Stimulated activated CD4-positive, alpha-beta T cell treated with anti-CD3 and anti-CD28 coated beads, Interleukin-2, amount 100 ng/mL, for 48 hours (primary cell): ENCODE results near the gene ZNF154.
"Not testable (repeated sequence)": the region's sequence is repeated elsewhere in the genome, so short reads cannot be mapped to it uniquely, and the experiment has no call there.

Experiments used
- DNase-seq, 2 donors: peaks; one replicate each; pipeline ENCODE4 v3.0.0-alpha.2; 2020

Gene ZNF154

DNA sequence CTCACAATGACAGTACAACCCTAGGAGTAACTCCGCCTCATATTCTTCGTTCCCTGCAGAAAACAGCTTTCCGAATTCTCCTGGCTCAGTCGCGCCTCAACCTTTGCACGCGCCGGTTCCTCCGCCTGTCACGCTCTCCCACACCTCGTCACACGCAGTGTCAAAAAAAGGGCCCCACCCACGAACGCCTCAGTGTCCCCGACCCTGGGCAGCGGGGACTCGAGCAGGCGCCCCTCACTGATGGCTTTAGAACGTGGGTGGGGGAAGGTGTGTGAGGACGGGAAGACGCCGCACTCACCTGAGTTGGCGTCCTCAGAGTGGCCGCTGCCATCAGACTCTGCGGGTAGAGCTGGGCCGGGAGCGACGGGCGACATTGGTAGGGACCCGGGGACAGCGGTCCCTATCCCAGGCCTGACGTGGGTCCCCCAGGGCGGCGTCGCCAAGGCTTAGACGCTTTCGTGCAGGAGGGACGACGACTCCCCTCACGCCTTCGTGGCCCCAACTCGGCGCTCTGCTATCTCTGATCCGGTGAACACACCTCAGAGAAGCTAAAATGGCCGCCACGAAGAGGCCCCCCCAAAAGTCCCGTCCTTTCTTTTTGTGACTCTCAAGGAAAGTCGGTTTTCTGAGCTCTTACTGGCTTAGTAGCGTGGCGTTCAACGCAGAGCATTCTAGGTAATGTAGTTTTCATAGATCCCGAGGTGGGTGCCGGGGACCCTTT is at the start of gene ZNF154:
Gene ZNF154, minus strand, starts transcription at position 564 of the 721 bp plus-strand sequence. Its CDS starts 233 bp downstream, at position 331.
- no peak for DNase-seq

DNA sequence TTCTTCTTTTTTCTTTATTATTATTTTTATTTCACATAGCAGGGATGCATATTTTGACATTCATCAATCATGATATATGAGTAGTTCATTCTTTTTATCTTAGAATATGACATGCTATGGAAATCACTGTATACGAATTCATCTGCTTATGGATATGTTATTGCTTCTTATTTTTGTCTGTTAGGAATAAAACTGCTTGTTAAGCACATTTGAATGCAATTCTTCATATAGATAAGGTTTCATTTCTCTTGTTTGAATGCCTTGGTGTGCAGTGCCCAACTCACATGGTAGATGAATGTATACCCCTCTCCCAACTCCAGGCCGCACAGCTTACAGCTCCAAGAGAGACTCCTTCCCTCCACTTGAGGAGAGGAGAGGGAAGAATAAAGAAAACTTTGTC is 48.9 kb upstream of the ZNF154 start:
- no peak for DNase-seq

DNA sequence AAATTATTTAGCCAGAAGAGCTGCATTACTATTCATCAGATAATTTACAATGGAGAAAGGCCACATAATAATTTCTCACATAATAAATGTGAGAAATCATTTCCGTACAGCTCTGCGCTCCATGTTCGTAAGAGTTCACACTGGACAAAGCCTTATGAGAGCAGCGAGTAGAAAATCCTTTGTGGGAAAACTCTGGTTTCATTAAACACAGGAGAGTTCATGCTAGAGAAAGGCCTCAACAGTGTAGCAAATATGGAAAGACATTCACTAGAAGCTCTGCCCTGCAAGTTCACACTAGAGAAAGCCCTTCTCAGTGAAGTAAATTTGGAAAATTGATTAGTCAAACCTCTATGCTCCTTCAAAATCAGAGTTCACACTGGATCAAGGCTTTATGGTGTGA is 46.0 kb upstream of the ZNF154 start:
- DNase-seq = no peak

DNA sequence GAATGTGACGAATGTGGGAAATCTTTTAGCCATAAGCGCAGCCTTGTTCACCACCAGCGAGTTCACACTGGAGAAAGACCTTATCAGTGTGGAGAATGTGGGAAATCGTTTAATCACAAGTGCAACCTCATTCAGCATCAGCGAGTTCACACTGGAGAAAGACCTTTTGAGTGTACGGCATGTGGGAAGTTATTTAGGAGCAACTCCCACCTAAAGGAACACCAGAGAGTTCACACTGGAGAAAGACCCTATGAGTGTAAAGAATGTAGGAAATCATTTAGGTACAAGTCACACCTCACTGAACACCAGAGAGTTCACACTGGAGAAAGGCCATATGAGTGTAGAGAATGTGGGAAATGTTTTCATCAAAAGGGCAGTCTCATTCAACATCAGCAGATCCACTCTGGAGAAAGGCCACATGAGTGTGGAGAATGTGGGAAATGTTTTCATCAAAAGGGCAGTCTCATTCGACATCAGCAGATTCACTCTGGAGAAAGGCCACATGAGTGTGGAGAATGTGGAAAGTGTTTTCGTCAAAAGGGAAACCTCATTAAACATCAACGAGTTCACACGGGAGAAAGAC is 45.2 kb upstream of the ZNF154 start:
- no peak for DNase-seq

DNA sequence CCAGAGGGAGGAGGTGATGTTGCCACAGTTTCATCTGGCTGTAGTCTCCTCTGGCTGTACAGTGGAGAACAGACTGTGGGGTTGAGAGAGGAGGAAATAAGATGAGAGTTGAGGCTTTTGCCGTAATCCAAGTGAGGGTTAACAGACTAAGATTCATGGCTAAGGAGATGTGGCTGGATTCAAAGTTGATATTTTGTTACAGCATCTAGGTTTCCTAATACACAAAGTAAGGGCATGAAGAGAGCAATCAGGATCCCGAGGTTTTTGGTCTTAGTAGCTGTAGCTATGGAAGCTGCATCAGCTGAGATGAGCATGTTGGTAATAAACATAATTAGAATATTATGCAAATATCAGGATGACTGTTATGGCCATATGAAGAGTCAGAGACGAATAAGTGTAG is 39.0 kb upstream of the ZNF154 start:
- no peak for DNase-seq

DNA sequence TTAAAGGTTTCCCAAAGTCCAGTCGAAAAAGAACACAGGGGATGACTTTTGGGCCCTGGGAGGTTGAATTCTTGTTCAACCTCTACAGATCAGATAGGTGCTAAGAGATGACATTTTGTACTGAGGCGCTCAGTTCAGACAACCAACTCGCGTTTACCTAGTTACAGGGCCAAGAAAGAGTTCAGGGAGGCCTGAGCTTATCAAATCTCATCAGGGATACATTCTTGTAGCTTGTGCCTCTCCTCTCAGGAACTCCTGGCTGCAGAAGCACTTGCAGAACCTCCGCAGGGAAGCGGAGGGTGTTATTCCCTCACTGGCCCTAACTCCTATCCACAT is 38.4 kb upstream of the ZNF154 start:
- DNase-seq = no peak

DNA sequence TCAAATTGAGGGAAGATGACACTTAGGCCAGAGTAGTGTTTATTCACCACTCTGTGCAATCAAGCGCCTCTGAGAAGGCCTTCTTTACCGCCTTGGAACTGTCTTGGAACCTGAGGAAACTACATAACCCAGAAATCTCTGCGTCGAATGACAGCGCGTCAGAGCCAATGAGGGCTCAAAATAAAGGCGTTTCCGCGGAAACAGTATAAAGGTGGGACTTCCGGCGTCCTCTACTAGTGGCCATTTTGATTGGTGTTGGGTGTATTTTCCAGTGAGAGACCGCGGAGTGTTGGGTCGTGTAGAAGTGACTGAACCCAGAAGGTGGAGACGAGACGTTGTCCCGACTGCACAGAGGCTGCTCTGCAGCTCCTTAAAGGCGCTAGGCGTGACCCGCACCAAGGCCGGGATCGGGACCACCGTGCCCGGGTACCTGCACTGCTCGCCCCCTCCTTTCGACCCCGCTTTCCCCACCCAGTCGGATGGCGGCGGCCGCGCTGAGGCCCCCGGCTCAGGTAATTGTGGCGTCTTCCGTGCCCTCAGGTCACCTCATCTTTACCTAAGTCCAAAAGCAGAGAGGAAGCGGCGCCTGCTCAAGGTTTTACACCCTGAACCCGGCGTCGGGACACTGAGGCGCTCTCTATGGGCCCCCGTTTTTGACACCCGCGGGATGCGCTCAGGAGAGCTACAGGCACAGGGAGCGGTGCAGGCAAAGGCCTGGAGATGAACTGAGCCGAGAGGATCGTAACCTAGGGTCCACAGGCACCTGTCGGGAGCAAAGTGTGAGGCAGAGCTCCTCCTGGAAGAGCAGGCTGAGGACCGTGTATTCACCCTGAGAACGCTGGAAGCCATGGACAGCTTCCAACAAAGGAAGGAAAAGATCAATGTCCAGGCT is 37.8 kb upstream of the ZNF154 start, which contains the start of gene ZNF776:
Gene ZNF776, plus strand, starts transcription at position 236 of the 892 bp plus-strand sequence. Its CDS starts 244 bp downstream, at position 480.
- peak; percentile 65 to 73 for DNase-seq

DNA sequence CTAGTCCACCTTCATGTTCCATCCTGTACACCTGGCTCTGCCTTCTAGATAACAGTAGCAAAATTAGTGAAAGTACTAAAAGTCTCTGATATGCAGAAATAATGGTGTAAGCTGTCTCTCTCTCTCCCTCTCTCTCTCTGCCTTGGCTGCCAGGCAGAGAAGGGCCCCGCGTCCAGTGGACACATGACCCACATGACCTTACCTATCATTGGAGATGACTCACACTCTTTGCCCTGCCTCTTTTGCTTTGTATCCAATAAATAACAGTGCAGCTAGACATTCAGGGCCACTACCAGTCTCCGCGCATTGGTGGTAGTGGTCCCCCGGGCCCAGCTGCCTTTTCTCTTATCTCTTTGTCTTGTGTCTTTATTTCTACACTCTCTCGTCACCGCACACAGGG is 29.8 kb upstream of the ZNF154 start:
- DNase-seq = not testable (repeated sequence)

DNA sequence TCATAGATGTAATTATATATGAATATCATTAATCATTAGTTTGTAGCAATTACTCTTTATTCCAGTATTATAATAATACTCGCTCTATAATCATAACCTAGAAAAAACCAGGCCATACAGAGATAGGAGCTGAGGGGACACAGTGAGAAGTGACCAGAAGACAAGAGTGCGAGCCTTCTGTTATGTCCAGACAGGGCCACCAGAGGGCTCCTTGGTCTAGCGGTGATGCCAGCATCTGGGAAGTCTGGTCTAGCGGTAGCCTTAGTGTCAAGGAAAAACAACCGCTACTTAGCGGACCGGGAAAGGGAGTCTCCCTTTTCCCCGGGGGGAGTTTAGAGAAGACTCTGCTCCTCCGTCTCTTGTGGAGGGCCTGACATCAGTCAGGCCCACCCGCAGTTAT is 29.3 kb upstream of the ZNF154 start:
- DNase-seq = peak in 1 of 2 donors; percentile 26

DNA sequence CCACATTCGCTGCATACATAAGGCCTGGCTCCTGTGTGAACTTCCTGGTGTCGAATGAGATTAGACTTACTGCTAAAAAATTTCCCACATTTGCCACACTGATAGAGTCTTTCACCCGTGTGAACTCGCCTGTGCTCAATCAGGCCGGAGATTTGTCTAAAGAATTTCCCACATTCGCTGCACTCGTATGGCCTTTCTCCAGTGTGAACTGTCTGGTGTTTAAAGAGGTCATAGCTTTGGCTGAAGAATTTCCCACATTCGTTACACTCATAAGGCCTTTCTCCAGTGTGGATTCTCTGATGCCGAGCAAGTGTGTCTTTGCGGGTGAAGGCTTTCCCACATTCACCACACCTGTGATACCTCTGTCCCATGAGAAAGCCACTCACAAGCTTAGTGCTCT is 11.9 kb upstream of the ZNF154 start:
- DNase-seq = no peak

DNA sequence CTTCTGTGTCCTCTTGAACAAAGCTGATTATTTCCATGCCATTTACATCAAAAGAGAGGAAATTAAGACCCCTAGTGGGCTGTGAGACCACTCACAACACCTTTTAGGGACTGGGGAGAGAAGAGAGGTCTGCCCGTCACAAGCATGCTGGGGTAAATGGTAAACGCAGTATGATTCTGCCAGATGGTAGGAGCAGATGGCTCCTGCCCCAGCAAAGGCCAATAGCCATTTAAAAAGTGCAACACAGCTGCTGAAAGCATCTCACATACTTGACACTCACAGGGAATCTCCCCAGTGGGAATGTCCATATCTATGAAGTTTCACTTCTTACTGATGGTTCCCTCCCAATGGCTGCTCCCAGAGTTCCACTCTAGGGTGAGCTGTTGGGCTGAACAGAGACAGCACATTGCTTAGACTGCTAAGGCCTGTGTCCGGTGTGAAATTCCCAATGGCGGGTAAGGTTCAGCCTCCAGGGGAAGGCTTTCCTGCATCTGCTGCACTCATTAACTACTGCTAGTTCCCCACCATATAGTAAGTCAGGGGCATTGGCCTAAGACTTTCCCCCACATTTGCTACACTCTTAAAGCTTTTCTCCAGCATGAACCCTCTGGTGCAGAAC is 11.0 kb upstream of the ZNF154 start:
- no peak for DNase-seq

DNA sequence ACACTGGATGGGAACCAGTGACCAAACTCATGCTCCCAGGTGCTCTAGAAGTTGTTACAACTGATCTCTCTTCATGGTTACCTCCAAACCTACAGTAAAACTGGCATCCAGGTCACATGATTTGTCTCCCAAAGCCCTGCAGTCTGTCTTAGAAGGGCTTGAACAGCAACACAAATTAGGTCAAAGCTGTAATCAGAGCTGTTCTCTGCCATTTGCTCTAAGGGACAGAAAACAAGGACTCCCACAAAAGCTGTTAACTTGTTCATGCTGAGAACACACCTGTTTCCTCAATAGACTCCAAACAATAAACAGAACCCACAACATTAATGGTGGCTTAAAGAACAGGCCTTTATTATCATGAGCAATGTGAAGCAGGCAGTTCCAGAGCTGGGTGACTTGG is 10.4 kb upstream of the ZNF154 start:
- DNase-seq = no peak

DNA sequence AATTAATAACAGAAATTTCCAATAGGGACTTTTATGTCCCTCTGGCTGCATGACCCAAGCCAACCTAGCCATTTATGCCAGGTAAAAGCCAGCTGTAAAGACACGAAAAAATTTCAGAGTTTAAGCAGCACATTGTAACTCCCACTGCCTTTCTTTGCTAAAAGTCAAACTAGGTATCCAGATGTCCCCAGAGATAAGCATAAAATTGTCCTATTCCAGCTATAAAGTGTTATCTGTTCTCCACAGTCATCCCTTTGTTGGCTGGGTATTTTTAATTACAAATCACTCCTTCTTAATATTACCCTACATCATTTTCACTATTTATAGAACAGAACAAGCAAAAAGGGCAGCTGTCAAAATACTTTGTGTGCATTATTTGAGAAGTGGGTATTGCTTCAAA is 3.2 kb upstream of the ZNF154 start:
- no peak for DNase-seq

DNA sequence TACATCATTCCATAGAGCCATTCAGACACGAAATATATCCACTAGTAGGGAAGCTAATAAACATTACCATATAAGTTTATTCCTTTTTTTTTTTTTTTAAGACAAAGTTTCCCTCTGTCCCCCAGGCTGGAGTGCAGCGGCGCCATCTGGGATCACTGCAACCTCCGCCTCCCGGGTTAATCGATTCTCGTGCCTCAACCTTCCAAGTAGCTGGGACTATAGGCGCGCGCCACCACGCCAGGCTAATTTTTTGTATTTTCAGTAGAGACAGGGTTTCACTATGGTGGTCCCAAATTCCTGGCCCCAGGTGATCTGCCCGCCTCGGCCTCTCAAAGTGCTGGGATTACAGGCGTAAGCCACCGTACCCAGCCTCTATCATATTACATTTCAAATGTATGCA is 612 bp upstream of the ZNF154 start:
- DNase-seq = no peak

DNA sequence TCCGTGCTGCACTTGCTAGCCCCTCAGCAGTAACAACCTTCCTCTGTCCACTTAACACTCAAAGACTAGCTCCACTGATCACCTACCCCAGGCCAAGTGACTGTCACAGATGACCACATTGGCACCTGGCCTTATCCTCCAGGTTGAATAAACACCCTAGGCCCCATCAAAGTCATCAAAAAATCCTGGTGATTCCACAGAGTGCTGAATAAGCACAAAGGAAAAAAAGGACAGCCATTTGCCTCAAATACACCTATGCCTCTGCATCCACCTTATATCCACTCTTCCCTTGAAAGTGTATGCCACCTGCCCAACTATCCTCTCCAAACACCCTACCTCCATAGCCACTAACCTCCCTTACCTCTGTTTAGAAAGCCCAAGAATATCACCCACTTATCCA is 2.7 kb downstream of the ZNF154 start:
- DNase-seq = no peak

DNA sequence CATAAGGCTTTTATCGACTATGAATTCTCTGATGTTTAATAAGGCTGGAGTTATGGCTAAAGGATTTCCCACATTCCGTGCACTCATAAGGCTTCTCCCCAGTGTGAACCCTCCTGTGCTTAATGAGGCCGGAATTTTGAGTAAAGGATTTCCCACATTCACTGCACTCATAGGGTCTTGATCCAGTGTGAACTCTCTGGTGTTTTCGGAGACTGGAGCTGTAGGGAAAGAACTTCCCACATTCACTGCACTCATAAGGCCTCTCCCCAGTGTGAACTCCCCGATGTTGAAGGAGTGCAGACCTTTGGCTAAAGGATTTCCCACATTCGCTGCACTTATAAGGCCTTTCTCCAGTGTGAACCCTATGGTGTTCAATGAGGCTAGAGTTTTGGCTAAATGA is 7.4 kb downstream of the ZNF154 start:
- DNase-seq = no peak

DNA sequence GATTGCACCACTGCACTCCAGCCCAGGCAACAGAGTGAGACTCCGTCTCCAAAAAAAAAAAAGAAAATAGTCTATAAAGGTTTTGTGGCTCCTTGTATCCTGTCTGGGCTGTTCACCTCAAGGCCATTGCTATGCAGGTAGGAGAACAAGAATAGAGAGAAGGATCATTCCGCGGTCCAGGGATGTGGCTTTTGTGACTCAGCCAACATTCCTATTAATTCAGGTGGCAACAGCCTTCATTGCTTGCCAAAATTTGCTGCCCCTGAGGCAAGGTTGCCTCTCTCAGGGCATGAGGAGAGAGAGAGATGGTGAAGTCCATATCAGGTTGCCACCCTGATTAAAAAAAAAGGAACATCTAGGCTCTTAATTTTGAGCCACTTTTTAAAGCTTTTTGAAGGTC is 19.3 kb downstream of the ZNF154 start:
- DNase-seq = no peak

DNA sequence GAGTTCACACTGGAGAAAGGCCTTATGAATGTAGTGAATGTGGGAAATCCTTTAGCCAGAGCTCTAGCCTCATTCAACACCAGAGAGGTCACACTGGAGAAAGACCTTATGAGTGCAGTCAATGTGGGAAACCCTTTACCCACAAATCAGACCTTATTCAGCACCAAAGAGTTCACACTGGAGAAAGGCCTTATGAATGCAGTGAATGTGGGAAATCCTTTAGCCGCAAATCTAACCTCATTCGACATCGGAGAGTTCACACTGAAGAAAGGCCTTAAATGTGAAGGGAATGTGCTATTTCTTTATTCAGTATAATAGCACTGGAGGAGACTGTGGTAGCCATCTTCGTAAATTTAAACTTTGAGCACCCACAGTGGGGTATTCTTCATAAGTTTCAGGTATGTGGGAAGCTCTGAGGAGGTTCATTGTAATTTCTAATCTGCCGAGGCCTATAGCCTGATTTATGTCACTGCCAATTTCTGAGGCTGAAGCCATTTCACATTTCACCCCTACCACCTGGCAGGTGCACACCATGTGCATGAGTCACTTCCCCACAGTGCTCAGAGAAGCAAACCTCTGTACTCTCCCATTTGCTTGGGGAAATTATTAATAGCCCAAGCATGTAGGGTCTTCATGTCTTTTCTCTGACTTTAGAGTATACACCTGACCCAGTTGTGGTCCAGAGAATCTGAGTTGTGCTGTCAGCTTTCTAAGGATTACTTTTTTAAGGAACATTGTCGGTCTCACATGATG is 20.8 kb downstream of the ZNF154 start:
- DNase-seq = no peak

DNA sequence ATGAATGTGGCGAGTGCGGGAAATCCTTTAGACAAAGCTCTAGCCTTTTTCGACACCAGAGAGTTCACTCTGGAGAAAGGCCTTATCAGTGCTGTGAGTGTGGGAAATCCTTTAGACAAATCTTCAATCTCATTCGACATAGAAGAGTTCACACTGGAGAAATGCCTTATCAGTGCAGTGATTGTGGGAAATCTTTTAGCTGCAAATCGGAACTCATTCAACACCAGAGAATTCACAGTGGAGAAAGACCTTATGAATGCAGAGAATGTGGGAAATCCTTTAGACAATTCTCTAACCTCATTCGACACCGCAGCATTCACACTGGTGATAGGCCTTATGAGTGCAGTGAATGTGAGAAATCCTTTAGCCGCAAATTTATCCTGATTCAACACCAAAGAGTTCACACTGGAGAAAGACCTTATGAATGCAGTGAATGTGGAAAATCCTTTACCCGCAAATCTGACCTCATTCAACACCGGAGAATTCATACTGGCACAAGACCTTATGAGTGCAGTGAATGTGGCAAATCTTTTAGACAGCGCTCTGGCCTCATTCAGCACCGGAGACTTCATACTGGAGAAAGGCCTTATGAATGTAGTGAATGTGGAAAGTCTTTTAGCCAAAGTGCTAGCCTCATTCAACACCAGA is 21.5 kb downstream of the ZNF154 start:
- no peak for DNase-seq

DNA sequence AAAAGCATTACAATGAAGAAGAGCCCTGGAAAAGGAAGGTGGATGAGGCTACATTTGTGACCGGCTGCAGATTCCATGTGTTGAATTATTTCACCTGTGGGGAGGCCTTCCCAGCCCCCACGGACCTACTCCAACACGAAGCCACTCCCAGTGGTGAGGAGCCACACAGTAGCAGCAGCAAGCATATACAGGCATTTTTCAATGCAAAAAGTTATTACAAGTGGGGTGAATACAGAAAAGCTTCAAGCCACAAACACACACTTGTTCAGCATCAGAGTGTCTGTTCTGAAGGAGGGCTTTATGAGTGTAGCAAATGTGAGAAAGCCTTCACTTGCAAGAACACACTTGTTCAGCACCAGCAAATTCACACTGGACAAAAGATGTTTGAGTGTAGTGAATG is 22.3 kb downstream of the ZNF154 start:
- no peak for DNase-seq

DNA sequence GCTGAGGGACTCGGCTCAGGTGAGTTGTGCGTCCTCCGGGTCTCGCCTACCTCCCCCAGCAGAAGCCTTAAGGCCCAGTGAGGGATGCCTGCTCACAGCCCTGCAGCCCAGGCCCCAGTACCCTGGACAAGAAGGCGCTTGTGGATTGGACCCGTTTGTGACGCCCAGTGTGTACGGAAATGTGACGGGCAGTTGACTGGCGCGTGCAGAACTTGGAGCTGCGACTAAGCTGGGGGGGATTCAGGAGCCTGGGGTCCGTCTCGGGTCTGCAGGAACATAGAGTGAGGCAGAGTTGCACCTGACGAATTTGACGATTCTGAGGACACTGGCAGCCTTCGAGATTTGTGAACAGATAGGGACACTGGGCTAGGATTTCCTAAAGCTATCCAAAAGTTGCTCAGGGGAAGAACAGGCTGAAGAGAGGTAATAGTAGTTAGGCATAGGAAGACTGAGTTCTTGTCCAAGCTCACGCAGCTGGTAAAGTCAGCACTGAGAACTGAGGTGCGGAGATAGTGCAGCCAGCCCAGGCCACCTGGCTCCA is 26.7 kb downstream of the ZNF154 start:
- no peak for DNase-seq

DNA sequence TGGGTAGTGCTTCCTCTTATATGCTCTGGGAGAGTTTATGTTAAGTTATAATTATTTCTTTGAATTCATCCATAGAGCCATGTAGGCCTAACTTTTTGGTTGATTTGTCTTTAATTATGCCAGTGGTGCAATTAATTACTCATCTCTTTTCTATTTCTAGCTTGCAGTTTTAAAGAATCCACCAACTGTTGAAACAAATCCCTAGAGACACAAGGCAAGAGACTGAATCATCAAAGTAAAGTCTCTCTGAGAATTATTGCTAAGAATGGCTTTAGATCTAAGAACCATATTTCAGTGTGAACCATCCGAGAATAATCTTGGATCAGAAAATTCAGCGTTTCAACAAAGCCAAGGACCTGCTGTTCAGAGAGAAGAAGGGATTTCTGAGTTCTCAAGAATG is 33.1 kb downstream of the ZNF154 start:
- DNase-seq = no peak
